B cell (primary cell): ENCODE measurements around the gene ENTHD1.

Experiments used
- EZH2 ChIP-seq: IDR thresholded peaks from 2 replicates; pipeline ENCODE4 v1.6.1; 2012; ENCODE audit warnings: borderline replicate concordance, low read depth, mild to moderate bottlenecking, moderate library complexity, low read length; ENCODE audit not compliant: insufficient read depth, poor library complexity, severe bottlenecking
- TF ChIP-seq, protein P1 (sequence below): fragments of 200-600 bp; IDR thresholded peaks from one replicate; pipeline ENCODE4 v1.8.0; 2022; ENCODE audit warnings: antibody characterized with exemption, mild to moderate bottlenecking

DNA sequence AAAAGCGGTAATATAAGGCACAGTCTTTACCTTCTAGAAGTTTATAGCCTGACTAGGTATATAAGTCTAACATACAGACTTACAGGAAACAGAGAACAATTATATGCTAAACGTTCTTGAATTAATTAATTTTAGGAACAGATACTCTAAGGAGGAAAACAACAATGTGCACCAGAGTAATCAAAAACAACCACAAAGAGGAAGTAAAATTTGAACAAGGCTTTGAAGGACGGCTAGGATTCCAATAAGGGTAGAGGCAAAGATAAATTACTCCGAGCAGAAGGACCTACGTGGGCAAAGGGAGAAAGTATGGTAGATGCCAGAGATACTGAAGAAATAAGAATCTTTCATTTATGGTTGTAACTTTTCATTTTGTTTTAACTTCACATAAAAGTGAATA, 54.4 kb downstream of the ENTHD1 start:
- TF ChIP-seq, protein P1, sequence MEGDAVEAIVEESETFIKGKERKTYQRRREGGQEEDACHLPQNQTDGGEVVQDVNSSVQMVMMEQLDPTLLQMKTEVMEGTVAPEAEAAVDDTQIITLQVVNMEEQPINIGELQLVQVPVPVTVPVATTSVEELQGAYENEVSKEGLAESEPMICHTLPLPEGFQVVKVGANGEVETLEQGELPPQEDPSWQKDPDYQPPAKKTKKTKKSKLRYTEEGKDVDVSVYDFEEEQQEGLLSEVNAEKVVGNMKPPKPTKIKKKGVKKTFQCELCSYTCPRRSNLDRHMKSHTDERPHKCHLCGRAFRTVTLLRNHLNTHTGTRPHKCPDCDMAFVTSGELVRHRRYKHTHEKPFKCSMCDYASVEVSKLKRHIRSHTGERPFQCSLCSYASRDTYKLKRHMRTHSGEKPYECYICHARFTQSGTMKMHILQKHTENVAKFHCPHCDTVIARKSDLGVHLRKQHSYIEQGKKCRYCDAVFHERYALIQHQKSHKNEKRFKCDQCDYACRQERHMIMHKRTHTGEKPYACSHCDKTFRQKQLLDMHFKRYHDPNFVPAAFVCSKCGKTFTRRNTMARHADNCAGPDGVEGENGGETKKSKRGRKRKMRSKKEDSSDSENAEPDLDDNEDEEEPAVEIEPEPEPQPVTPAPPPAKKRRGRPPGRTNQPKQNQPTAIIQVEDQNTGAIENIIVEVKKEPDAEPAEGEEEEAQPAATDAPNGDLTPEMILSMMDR = no peak
- no peak for TF ChIP-seq EZH2
